ENCODE measurements around the gene AUTS2.

- no peak for TF ChIP-seq PRDM15 (CRISPR knock-in tag; IDR thresholded peaks at IDR 0.05)
- TF ChIP-seq CTCF (IDR thresholded peaks at IDR 0.05): no peak
- TF ChIP-seq ATF3 (CRISPR knock-in tag; conservative IDR thresholded peaks at IDR 0.05): no peak
- no peak for TF ChIP-seq NFE2L1 (CRISPR knock-in tag; IDR thresholded peaks at IDR 0.05)
- TF ChIP-seq ZNF532 (CRISPR knock-in tag; IDR thresholded peaks at IDR 0.05; ENCODE audit: borderline replicate concordance): no peak
- no peak for TF ChIP-seq NFYB (CRISPR knock-in tag; conservative IDR thresholded peaks at IDR 0.05; ENCODE audit: low read depth)
- no peak for TF ChIP-seq MAX (CRISPR knock-in tag; IDR thresholded peaks at IDR 0.05)
These were observed 808.6 kb downstream of the AUTS2 start for GRCh38 chr7:70406950-70407209.
